GM12878 (cell line): Measurements from ENCODE around the gene PDK3. TPM values are rescaled to one million over a fixed set of nuclear protein-coding genes. Genes with fewer than 3 reads are reported as not detected.

ENCODE experiments used
- ATAC-seq: fragments of 200-7000 bp; cut with Tn5 transposase; 3 replicates; pipeline ENCODE4 v1.9.1; 2020; ENCODE audit warnings: mild to moderate bottlenecking, moderate library complexity
- BruUV-seq: library from RNA; stranded (reverse); fragments of 400-500 nt; replicated peaks from 2 replicates; lab custom pipeline; 2021; lab: Mats Ljungman, UMichigan
- CTCF ChIA-PET: fragments of 300-600 bp; sonication (Branson Sonifier 250); formaldehyde crosslinking; extraction: SDS; loops from one replicate; lab custom pipeline; 2021; ENCODE audit warnings: inconsistent platforms; lab: Yijun Ruan, JAX
- POLR2A ChIA-PET: fragments of 350-600 bp; formaldehyde crosslinking; extraction: SDS; loops from one replicate; lab custom pipeline; 2021; ENCODE audit warnings: inconsistent platforms; lab: Charles Lee
- RAD21 ChIA-PET: fragments of 300-600 bp; sonication (Branson Sonifier 250); formaldehyde crosslinking; loops from one replicate; lab custom pipeline; 2023; ENCODE audit warnings: antibody characterized with exemption; ENCODE audit not compliant: unreplicated experiment; lab: Charles Lee
- SMC1A ChIA-PET: fragments of 300-600 bp; sonication (Branson Sonifier 250); formaldehyde crosslinking; loops from one replicate; lab custom pipeline; 2023; ENCODE audit not compliant: unreplicated experiment, uncharacterized antibody; lab: Charles Lee
- DNase-seq: peaks from one replicate; pipeline ENCODE4 v3.0.0-alpha.2; 2011; ENCODE audit warnings: low read depth, low spot score
- FAIRE-seq: peaks from 3 replicates; lab custom pipeline; 2011; peaks lifted over from hg19 to GRCh38; lab: Jason Lieb, UNC
- H2AFZ ChIP-seq: 2 replicates; pipeline ENCODE4 v1.6.0; 2011; ENCODE audit warnings: low read depth, low read length, control low read depth; ENCODE audit not compliant: control insufficient read depth
- H3K27ac ChIP-seq: 2 replicates; pipeline ENCODE4 v1.5.1; 2011; ENCODE audit warnings: control low read depth; ENCODE audit not compliant: control insufficient read depth, insufficient read depth
- H3K27me3 ChIP-seq, 2 experiments: replicated peaks in 1 of 2; 2 replicates each; pipeline versions ENCODE4 v1.6.0 to v1.6.1; 2011; ENCODE audit warnings: low read length in 1 of 2; ENCODE audit not compliant: control insufficient read depth in 2 of 2, insufficient read depth in 2 of 2
- H3K36me3 ChIP-seq, 2 experiments: 2 replicates each; pipeline ENCODE4 v1.5.1; 2011; ENCODE audit warnings: low read length in 1 of 2; ENCODE audit not compliant: control insufficient read depth in 2 of 2, insufficient read depth in 2 of 2
- H3K4me1 ChIP-seq: 2 replicates; pipeline ENCODE4 v1.6.1; 2011; ENCODE audit warnings: mild to moderate bottlenecking, low read length, moderate library complexity, mixed read lengths; ENCODE audit not compliant: control insufficient read depth, insufficient read depth
- H3K4me2 ChIP-seq: 2 replicates; pipeline ENCODE4 v1.6.0; 2011; ENCODE audit warnings: control low read depth; ENCODE audit not compliant: control insufficient read depth, insufficient read depth
- H3K4me3 ChIP-seq: fragments of 200-600 bp; sonication (generic); 2 replicates; pipeline ENCODE4 v1.5.1; 2016
- H3K79me2 ChIP-seq: 2 replicates; pipeline ENCODE4 v1.6.0; 2011; ENCODE audit warnings: low read length; ENCODE audit not compliant: control insufficient read depth, insufficient read depth
- H3K9ac ChIP-seq: 2 replicates; pipeline ENCODE4 v1.8.0; 2011; ENCODE audit warnings: low read length, control low read depth, mixed read lengths; ENCODE audit not compliant: control insufficient read depth, insufficient read depth
- H3K9me3 ChIP-seq: replicated peaks from 3 replicates; pipeline ENCODE4 v1.5.1; 2011; ENCODE audit warnings: mild to moderate bottlenecking, low read length; ENCODE audit not compliant: control insufficient read depth, insufficient read depth
- H4K20me1 ChIP-seq: 2 replicates; pipeline ENCODE4 v1.6.0; 2011; ENCODE audit not compliant: control insufficient read depth, insufficient read depth
- CBFB ChIP-seq: IDR thresholded peaks from 2 replicates; pipeline ENCODE4 v1.6.1; 2016; ENCODE audit warnings: antibody characterized with exemption, low read depth
- CTCF ChIP-seq, 3 experiments: IDR thresholded peaks in 2 of 3; conservative IDR thresholded peaks in 1 of 3; 2 replicates each; pipeline ENCODE4 v1.5.1; 2011; ENCODE audit warnings: low read depth in 3 of 3, low read length in 3 of 3, mild to moderate bottlenecking in 3 of 3, control low read depth in 2 of 3, moderate library complexity in 2 of 3, inconsistent platforms in 1 of 3, mixed read lengths in 1 of 3; ENCODE audit not compliant: control insufficient read depth in 2 of 3, insufficient read depth in 1 of 3; ENCODE audit errors: extremely low read depth in 1 of 3
- HCFC1 ChIP-seq: fragments of 150-350 bp; IDR thresholded peaks from 2 replicates; pipeline ENCODE4 v1.6.1; 2014; ENCODE audit warnings: low read length
- MLLT1 ChIP-seq: fragments of 450-650 bp; IDR thresholded peaks from 2 replicates; pipeline ENCODE4 v1.6.1; 2016; ENCODE audit warnings: mild to moderate bottlenecking
- NR2C2 ChIP-seq: IDR thresholded peaks from 2 replicates; pipeline ENCODE4 v1.6.1; 2011; ENCODE audit warnings: borderline replicate concordance, low read depth; ENCODE audit not compliant: control insufficient read depth, insufficient read length
- RAD21 ChIP-seq: IDR thresholded peaks from 2 replicates; pipeline ENCODE4 v1.6.1; 2011; ENCODE audit warnings: mild to moderate bottlenecking, low read depth, low read length, moderate library complexity; ENCODE audit not compliant: insufficient read depth
- RB1 ChIP-seq: fragments of 450-650 bp; formaldehyde crosslinking; IDR thresholded peaks from 2 replicates; pipeline ENCODE4 v1.6.1; 2017; ENCODE audit warnings: mild to moderate bottlenecking, borderline replicate concordance
- WGBS: methylation state at CpG from one replicate; pipeline ENCODE4 v1.1.6; 2016; ENCODE audit warnings: low lambda C conversion rate; ENCODE audit not compliant: insufficient replicate concordance, insufficient coverage; ENCODE audit errors: missing lambda C conversion rate; 5-methylcytosine and 5-hydroxymethylcytosine counted together
- in situ Hi-C: fragments of 300-500 bp; cut with MboI; formaldehyde crosslinking; loops from 9 replicates; pipeline ENCODE4 v1.14.3; 2018; ENCODE audit warnings: mixed read lengths
- intact Hi-C: fragments of 100-400 bp; cut with micrococcal nuclease; formaldehyde crosslinking; loops from one replicate; pipeline ENCODE4 v1.14.2; 2022; ENCODE audit not compliant: unreplicated experiment
- polyA plus RNA-seq, 11 experiments: library from polyadenylated mRNA; depleted of rRNA in 4 of 11; unstranded in 6 of 11; stranded (reverse) in 5 of 11; fragments of >200 nt; fragmentation: Nextera tagmentation in 4 of 11; fragmentation: Illumina TruSeq in 1 of 11; extraction: Ambion mirVana in 4 of 11; extraction: Trizol in 1 of 11; gene quantifications; 1 replicate in 1 of 11; 2 replicates in 10 of 11; pipeline versions ENCODE4 v1.2.1 to v1.2.3, GENCODE V29; 2011 to 2016; ENCODE audit warnings: inconsistent platforms in 2 of 11, missing spikeins in 2 of 11, low read depth in 1 of 11
- total RNA-seq, 4 experiments: library from RNA; depleted of rRNA in 3 of 4; stranded (reverse); fragments of >200 nt in 3 of 4; fragmentation: Illumina TruSeq in 1 of 4; extraction: Trizol in 1 of 4; gene quantifications; 2 replicates each; pipeline versions ENCODE4 v1.2.1 to v1.2.3, GENCODE V29; 2013 to 2021

PDK3 gene
- total and polyA plus RNA-seq, 10 of the 15 experiments (the other 5 are each of a cell fraction or from before 2014, with no cell fraction given), result 4.2 to 54.6 (median 21.9) TPM

DNA sequence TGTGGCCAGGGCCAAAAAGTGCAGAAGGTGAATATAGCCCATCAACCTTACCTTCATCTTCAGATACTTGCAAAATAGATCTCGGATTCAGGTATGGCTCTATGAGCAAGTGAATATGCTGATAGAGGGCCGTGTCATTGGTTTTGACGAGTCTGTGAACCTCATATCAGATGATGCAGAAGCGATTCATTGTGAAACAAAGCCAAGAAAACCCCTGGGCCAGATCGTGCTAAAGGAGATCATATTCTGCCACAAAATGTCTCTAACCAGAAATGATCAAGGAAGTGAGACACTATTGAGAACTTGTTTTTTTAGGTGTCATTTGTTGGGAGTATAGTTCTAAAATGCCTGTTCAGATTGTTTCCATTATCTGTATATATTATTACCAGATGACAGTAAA is 48.3 kb downstream of the PDK3 start (continued):
- TF ChIP-seq NR2C2, result no peak

DNA sequence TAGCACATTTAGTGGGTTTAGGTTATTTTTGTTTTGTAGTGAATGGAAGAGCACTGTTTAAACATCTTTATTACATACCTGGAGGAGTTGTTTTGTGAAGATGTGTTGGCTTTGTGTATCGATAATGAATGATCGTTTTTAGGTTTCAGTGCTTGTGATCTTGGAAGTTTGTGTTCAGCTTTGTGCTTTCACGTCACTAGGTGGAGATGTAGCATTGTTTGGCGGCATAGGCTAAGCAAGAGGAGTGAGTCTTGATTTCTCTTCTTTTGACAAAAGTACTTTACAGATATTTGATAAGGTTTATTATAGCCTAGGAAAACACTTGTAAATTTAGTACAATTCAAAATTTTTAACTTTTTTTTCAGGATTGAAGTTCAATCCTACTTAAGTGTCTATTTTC is 50.4 kb downstream of the PDK3 start:
- WGBS, result 68% methylated on average over 4 of the region's 4 CpGs
- H3K36me3 ChIP-seq, result no peaks in the 10 kb centered on the region
- no peaks in the 10 kb centered on the region for H3K9me3 ChIP-seq
- ChIA-PET POLR2A (no interaction called here), CTCF (no interaction called here), SMC1A (interaction anchor here (1.4 to 2.4 kb wide), 4 partner anchors 10 to 120 kb away, joined by 4 to 9 read pairs (median 6); no protein-coding TSS in a partner anchor), RAD21 (interaction anchor here (1.3 kb wide), 1 partner anchor 119 kb away, joined by 4 read pairs; no protein-coding TSS in a partner anchor)
- no peaks in the 10 kb centered on the region for H4K20me1 ChIP-seq
- H2AFZ ChIP-seq, result no peak overlapping the region
- H3K9ac ChIP-seq, result no peak overlapping the region
- no peak overlapping the region for H3K4me2 ChIP-seq
- H3K4me3 ChIP-seq, result no peak overlapping the region
- intact Hi-C loops, result no loop called here
- in situ Hi-C loops, result no loop called here
- no peak for DNase-seq
- H3K79me2 ChIP-seq, result no peaks in the 10 kb centered on the region
- no TSS peak for BruUV-seq
- ATAC-seq, result no peak
- H3K4me1 ChIP-seq, result peaks cover 5% of the 10 kb centered on the region
- no peak overlapping the region for H3K27ac ChIP-seq
- FAIRE-seq, result no peak
- TF ChIP-seq CTCF (IDR thresholded peaks at IDR 0.05 in 2 of 3, conservative IDR thresholded peaks at IDR 0.05 in 1 of 3; ENCODE audit: control insufficient read depth in 2 of 3, extremely low read depth in 1 of 3, insufficient read depth in 1 of 3, low read depth in 3 of 3, low read length in 3 of 3), result peak in 1 of 3 experiments; percentile 23; a peak in 1 of 6 replicates
- no peak for TF ChIP-seq HCFC1
- 0 out of 2 replicates have a peak, but pooled peaks have one; percentile 44 for TF ChIP-seq MLLT1
- TF ChIP-seq RAD21, result 0 out of 2 replicates have a peak, but pooled peaks have one; percentile 6
- no peak for TF ChIP-seq CBFB
- no peak for TF ChIP-seq RB1
- H3K27me3 ChIP-seq, result no peaks in the 10 kb centered on the region
